Fibroblast of skin of left biceps (primary cell): ENCODE data around the gene CSTB.

Experiments used
- DNase-seq, 2 experiments: peaks; one replicate each; pipeline ENCODE4 v3.0.0-alpha.2; 2013; ENCODE audit warnings: low read depth in 2 of 2

CSTB gene

GRCh38 chr21:43767984-43768867, 7.9 kb downstream of the CSTB start:
- no peak for DNase-seq

DNA sequence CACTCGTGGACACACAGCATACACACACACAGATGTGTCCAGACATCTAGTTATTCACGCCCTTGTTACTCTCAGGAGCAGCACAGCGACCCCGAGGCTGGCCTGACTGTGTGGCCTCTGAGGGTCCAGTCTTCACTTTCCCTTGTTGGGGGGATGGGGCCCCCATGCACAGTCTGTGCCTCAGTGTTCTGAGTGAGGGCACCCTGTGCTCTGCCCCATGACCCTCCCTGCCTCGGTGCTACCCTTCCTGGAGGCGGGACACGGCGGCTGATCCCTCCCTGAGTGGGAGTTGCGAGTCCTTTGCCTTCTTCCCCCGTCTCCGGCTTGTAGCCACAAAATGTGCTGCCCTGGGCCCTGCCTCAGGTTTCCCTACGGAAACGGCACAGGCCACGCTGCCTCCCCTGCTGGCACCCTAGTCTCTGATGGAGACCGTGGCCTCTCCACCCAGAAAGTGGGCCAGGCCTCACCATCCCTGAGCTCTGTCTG, 8.6 kb downstream of the CSTB start:
- DNase-seq: no peak

DNA sequence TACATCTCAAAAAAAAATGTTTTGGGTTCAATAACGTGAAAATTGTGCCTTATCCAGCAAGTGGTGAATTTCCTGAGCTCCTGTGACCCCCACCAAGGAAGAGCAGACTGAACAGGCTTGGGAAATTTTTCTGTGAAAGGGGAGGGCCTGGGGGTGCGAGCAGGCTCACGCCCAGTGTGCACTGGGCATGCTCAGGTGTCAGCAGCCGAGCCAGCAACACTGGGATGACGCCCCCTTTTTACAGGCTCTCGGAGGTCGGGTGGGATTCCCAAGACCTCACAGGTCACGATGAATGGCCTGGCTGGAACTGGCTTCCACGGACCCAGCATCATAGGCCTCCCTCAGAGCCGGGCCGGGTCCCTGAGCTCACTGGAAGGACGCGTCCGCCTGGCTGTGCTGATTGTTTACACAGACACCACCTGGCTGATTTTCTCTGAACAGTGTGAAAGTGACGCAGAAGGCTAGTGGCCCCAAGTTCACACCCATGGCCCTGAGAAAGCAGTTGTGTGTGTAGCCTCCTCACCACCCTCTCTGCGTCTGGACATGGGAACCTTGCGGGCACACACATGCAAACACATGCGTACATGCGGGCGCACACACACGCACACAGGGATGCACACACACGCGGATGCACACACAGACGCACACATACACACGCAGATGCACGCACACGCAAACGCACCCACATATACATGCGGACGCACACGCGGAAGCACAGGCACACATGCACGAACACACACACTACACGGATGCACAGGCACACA, 9.2 kb downstream of the CSTB start:
- DNase-seq: no peak

GRCh38 chr21:43764576-43765495, 11.3 kb downstream of the CSTB start:
- DNase-seq: no peak

DNA sequence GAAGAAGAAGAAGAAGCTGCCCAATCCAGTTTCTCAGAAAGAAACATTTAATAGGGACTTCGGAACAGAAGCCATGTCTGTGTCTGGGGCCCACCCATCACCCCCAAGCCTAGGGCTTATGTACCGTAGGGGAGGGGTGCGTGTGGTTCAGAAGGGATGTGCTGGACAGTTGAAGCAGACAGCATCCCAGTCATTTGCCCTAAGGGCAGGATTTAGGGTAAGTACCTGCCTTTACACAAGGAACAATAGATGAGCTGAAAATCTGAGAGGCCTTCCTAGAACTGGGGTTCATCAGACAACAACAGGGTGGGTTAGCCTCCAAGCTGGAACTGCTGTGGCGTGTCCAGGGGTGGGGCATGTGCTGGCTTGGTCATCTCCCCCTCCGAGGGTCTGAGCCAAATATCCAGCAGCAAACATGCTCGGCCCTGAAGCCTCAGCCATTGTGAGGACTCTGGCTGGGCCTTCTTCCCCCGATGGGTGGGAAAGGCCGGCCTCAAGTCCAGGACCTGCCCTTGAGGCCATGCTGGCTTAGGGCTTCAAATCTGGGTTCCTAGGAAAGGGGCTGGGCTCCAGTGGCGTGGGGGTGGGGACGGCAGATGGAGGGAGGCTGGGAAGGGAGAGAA, 12.1 kb downstream of the CSTB start:
- DNase-seq: no peak

DNA sequence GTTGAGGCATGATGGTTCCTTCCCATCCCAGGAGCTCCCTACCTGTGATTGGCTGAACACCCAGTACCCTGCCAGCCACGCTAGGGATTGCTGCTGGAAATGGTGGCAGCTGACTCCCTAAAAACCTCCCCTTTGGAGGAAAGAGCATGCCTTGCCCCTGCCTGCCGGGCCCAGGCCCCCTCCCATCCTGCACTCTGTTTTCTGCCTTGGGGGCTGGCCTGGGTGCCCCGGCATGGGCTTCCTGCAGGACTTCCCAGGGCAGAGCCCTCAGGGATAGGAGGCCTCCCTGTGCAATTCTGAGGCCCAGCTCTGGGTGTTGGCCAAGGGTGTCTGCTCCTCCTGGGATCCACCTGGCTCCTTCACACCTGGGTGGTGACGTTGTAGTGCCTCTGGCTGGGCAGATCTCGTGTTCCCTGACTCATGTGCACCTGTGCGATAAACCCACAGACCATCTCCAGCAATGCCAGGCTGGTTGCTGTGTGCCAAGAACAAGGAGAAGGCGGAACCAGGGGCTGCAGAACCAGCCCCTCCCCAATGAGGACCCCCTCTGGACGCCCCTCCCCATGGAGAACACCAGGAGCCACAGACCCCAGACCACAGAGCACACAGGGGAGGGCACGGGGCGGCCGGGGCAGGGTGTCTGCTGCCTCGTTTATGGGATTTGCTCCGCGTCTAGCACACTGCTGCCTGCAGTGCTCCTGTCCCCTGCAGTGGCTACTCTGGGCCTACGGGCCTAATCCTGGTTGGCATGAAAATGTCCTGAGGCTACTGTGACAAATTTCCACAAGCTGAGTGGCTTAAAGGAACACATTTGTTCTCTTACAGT, 13.6 kb downstream of the CSTB start:
- DNase-seq: no peak

- no peak for DNase-seq
Observed at GRCh38 chr21:43761886-43762285, 14.2 kb downstream of the CSTB start.

GRCh38 chr21:43760391-43760958, 15.6 kb downstream of the CSTB start:
- DNase-seq: no peak

- no peak for DNase-seq
Observed at GRCh38 chr21:43759651-43760050, 16.5 kb downstream of the CSTB start.

GRCh38 chr21:43758811-43759210, 17.3 kb downstream of the CSTB start:
- no peak for DNase-seq

DNA sequence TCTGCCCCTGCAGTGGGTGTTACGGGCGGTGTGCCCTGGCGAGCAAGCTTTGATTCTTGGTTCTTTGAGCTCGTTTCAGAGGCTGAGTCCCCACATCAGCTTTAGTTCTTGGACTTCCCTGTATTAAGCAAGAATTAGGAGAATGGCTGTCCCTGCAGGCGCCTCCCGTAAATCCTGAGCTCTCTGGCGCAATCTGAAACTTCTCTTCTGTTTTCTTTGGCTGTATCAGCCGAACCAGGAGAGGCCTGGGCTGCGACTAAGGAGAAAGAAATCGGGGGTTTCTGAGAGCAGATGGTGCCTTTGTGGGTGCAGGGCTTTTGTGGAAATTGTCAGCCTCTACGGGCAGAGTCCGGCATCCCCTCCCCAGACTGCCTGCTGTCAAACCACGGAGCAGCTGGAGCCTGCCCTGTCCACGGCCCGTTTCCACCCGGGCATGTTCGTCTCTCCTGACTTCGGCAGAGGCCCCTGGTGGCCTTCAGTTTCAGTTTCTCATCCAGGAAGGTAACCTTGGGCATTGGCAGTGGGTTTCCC, 17.9 kb downstream of the CSTB start:
- no peak for DNase-seq

GRCh38 chr21:43757601-43758000, 18.5 kb downstream of the CSTB start:
- no peak for DNase-seq

DNA sequence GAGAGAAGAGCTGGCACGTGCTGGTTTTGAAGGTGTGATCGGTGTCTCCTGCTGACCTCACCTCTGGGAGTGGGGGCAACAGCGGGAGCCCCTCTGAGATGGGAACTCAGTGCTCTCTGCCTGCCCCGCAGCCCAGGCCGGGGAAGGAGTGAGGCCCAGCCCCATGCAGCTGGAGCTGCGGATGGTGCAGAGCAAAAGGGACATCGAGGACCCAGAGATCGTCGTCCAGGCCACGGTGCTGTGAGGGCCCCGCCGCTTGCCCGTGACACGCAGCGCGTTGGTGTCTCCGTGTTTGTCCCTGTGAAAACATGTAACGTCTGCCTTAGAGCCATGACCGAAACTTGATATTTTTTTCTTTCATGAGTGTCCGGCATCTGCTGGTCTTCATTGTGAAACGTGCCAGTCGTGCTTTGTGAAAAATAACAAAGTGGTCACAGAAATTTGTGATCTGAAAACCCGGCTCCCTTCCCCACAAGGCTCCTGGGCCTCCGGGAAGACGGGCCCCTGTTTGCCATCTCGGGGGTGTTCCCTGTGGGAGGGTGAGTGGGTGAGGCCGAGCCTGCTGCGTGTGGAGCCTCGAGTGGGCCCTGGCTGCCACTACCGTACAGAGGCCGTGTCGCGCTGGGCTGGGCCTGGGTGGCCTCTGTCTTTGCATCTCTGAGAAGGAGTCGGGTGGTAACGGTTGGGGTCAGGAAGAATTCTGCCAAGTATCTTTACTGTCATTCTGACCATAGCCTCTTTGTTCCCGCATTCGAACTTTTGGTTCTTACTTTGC, 20.1 kb downstream of the CSTB start:
- no peak for DNase-seq

- DNase-seq: no peak
Observed at GRCh38 chr21:43754948-43755781, 20.9 kb downstream of the CSTB start.

DNA sequence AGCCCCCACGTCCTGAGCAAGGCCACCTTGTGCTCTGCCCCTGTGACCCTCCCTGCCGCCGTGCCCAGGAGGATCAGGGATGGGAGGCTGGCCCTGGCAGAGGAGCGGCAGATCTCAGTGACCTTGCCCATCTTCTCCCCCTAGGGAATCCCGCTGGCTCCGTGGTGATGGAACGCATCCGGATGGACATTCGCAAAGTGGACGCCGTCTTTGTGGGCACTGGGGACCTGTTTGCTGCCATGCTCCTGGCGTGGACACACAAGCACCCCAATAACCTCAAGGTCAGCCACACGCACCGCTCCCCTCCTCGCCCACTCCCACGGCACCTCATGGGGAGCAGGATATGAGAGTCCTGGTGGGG, 22.7 kb downstream of the CSTB start:
- no peak for DNase-seq

DNA sequence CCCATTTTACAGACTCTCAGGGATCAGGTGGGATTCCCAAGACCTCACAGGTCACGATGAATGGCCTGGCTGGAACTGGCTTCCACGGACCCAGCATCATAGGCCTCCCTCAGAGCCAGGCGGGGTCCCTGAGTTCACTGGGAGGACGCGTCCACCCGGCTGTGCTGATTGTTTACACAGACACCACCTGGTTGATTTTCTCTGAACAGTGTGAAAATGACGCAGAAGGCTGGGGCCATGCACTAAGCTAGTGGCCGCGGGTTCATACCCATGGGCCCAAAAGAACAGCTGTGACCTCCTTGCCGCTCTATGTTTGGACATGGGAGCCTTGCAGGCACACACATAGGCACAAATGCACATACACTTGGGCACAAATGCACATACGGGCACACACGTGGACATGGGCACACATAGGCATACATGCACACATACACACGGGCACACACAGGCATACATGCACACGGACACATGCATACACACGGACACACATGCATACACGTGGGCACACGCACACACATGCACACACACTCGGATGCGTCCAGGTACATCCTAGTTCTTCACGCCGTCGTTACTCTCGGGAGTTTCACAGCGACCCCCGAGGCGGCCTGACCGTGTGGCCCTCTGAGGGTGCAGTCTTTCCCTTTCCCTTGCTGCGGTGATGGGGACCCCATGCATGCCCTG, 23.2 kb downstream of the CSTB start:
- DNase-seq: no peak

DNA sequence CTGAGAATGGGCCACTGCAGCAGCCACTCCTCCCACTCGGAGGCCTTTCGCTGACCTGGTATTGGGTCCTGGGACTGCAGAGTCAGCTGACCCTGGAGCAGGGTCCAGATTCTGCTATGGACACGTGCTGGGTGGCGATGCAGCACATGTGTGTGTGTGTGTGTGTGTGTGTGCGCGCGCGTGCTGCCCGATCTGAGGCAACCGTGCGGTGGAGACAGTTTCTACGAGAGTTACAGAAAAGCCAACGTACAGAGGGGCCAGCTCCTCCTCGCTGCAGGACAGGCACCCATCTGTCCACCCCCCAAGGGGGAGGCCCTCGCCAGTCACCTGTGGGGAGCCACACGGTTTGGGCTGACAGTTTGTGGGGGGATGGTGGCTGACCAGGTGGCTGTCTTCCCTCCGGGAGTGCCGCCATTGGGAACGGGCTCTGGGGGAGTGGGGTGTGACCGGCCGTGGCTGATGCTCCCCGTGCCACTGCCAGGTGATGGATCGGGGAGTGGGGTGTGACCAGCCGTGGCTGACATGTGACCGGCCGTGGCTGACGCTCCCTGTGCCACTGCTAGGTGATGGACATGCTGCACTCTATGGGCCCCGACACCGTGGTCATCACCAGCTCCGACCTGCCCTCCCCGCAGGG, 24.0 kb downstream of the CSTB start:
- no peak for DNase-seq
